Esophagus (tissue), 2 donors: Measurements from ENCODE around the gene LSM14B. TPM values are rescaled to one million over a fixed set of nuclear protein-coding genes. Genes with fewer than 3 reads are reported as not detected.

Experiments used
- H3K27ac ChIP-seq, 2 donors: one replicate each; pipeline ENCODE4 v1.5.1; 2013; ENCODE audit warnings: low read depth in 2 of 2, mild to moderate bottlenecking in 2 of 2, inconsistent platforms in 1 of 2, low read length in 1 of 2, moderate library complexity in 1 of 2
- H3K27me3 ChIP-seq, 2 donors: one replicate each; pipeline ENCODE4 v1.6.1; 2013; ENCODE audit warnings: low read length in 2 of 2, control low read depth in 1 of 2, mild to moderate bottlenecking in 1 of 2; ENCODE audit not compliant: insufficient read depth in 2 of 2, control insufficient read depth in 1 of 2
- H3K36me3 ChIP-seq, 2 donors: one replicate each; pipeline ENCODE4 v1.6.1; 2013; ENCODE audit warnings: low read length in 1 of 2; ENCODE audit not compliant: control insufficient read depth in 2 of 2, insufficient read depth in 2 of 2
- H3K4me1 ChIP-seq, 2 donors: one replicate each; pipeline ENCODE4 v1.6.1; 2013; ENCODE audit warnings: low read length in 1 of 2; ENCODE audit not compliant: control insufficient read depth in 2 of 2, insufficient read depth in 2 of 2
- H3K4me3 ChIP-seq, 2 donors: one replicate each; pipeline ENCODE4 v1.5.1; 2013; ENCODE audit warnings: low read length in 2 of 2, mild to moderate bottlenecking in 2 of 2, low read depth in 1 of 2, moderate library complexity in 1 of 2
- H3K9me3 ChIP-seq, 2 donors: one replicate each; pipeline ENCODE4 v1.6.1; 2013; ENCODE audit warnings: mild to moderate bottlenecking in 2 of 2, low read depth in 1 of 2, low read length in 1 of 2, moderate library complexity in 1 of 2; ENCODE audit not compliant: control insufficient read depth in 2 of 2, insufficient read depth in 1 of 2
- WGBS, 2 donors: extraction: QIAGEN DNeasy Blood & Tissue Kit; methylation state at CpG; one replicate each; pipeline ENCODE4 v1.1.7; 2013; 5-methylcytosine and 5-hydroxymethylcytosine counted together
- polyA plus RNA-seq, 2 donors: library from polyadenylated mRNA; stranded (reverse); fragments of 200-250 nt; gene quantifications; one replicate each; pipeline ENCODE4 v1.2.3, GENCODE V29; 2013
- donor health status: healthy with polysubstance abuse.
- donor health status: Bipolar disorder and iron deficiency.

Gene LSM14B
- polyA plus RNA-seq, 2 donors = 12.3 to 20.2 TPM

GRCh38 chr20:62128502-62128901 is 6.2 kb downstream of the LSM14B start:
- Histone ChIP-seq H3K4me3 (no peak overlapping the region), H3K9me3 (no peaks in the 10 kb centered on the region), H3K27ac (no peak overlapping the region), H3K27me3 (no peaks in the 10 kb centered on the region), H3K4me1 (peaks cover 0 to 21% of the 10 kb centered on the region in 2 donors), H3K36me3 (peaks cover 24 to 59% of the 10 kb centered on the region in 2 donors)
- 81 to 84% methylated on average over 6 of the region's 6 CpGs for WGBS, 2 donors

- Histone ChIP-seq H3K27me3 (no peaks in the 10 kb centered on the region), H3K4me1 (peaks cover 0 to 14% of the 10 kb centered on the region in 2 donors), H3K36me3 (peaks cover 24 to 62% of the 10 kb centered on the region in 2 donors), H3K4me3 (no peak overlapping the region), H3K9me3 (no peaks in the 10 kb centered on the region), H3K27ac (no peak overlapping the region)
- WGBS, 2 donors = 89 to 90% methylated on average over 20 of the region's 20 CpGs
Measured at GRCh38 chr20:62129731-62130531, 7.7 kb downstream of the LSM14B start.

DNA sequence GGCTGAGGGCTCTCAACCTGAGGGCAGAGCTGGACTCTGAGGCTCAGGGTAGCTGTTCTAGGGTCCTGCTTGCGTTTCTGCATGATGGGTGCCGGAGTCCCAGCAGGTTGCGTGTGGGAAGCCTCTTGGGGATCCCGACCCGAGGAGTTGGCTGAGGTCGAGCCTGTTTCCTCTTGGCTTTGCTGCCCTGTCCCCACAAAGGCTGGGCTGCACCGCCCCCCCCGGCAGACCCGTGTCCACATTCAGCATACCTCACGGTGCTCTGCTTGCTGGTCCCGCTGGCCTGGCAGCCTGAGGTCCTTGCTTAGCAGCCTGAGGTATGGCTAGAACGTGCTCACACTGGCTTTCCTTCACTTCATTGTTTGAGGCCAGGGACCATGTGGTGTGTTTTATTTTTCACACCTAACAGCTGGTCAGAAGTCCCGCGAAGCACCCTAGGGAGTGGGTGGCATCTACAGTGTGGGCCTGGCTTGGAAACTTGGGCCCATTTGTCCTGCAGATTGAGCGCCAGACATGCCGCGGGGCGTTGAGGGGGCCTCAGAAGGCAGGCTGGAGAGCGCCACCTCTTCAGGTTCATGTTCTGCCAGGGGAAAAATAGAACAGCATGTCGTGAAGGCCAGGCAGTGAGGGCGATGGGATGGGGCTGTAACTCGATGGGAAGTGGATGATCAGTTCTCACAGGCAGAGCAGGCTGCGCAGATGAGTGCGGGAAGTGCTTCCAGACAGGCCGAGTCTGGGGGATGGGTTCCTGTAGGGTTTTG is 9.5 kb downstream of the LSM14B start:
- Histone ChIP-seq H3K27me3 (no peaks in the 10 kb centered on the region), H3K4me1 (peaks cover 0 to 11% of the 10 kb centered on the region in 2 donors), H3K9me3 (no peaks in the 10 kb centered on the region), H3K27ac (no peak overlapping the region), H3K36me3 (peaks cover 23 to 61% of the 10 kb centered on the region in 2 donors), H3K4me3 (no peak overlapping the region)
- WGBS, 2 donors = 91 to 92% methylated on average over 25 of the region's 25 CpGs

DNA sequence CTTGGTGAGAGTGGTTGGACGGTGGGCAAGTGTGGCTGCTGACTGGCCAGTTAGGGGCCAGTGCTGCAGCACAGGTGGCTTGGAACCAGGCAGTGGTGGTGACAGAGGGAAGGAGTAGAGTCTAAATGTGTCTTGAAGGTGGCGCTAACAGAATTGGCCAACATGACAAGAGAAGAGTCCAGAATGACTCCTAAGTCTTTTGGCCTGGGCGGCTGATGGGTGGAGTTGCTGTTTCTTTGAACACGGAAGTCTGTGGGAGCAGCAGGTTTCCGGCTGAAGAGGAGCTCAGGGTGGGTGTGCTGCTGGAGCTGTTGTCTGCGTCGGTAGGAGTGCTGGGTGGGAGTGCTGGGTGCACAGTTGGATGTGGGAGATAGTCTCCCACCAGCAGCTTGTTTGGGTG is 10.1 kb downstream of the LSM14B start:
- peaks cover 0 to 11% of the 10 kb centered on the region in 2 donors for H3K4me1 ChIP-seq
- no peaks in the 10 kb centered on the region for H3K27me3 ChIP-seq
- H3K36me3 ChIP-seq = peaks cover 25 to 60% of the 10 kb centered on the region in 2 donors
- no peak overlapping the region for H3K4me3 ChIP-seq
- H3K9me3 ChIP-seq = no peaks in the 10 kb centered on the region
- peak overlapping the region; percentile 10 to 42 for H3K27ac ChIP-seq
- WGBS, 2 donors = 74 to 79% methylated on average over 7 of the region's 7 CpGs

- H3K27me3 ChIP-seq = no peaks in the 10 kb centered on the region
- H3K4me3 ChIP-seq = no peak overlapping the region
- peaks cover 0 to 11% of the 10 kb centered on the region in 2 donors for H3K4me1 ChIP-seq
- H3K9me3 ChIP-seq = no peaks in the 10 kb centered on the region
- peak overlapping the region in 1 of 2 donors; percentile 27 for H3K27ac ChIP-seq
- WGBS, 2 donors = 68 to 74% methylated on average over 29 of the region's 29 CpGs
- peaks cover 24 to 62% of the 10 kb centered on the region in 2 donors for H3K36me3 ChIP-seq
Measured at GRCh38 chr20:62133051-62133845, 11.0 kb downstream of the LSM14B start.

DNA sequence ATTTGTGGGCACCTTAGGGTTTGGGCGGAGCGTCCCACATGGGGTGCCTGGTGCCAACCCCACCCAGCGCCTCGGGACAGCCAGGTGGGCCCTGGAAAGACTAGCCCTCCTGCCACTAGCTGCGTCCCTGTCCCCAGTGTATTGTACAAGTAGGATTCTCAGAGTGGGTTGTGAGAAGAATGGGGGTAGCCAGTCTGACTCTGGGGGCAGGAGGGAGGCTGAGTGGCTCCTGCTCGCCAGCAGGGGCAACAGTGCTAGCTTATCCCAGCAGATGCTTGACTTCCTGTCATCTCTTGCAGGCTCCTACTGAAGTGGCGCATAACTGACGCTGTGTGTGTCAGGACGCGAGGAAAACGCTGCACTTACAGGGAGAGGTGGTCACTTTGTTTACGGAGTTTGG is 11.6 kb downstream of the LSM14B start:
- Histone ChIP-seq H3K27ac (peak overlapping the region in 1 of 2 donors; percentile 34), H3K27me3 (no peaks in the 10 kb centered on the region), H3K36me3 (peaks cover 25 to 63% of the 10 kb centered on the region in 2 donors), H3K9me3 (no peaks in the 10 kb centered on the region), H3K4me1 (peaks cover 0 to 11% of the 10 kb centered on the region in 2 donors), H3K4me3 (no peak overlapping the region)
- 68 to 80% methylated on average over 12 of the region's 12 CpGs for WGBS, 2 donors

DNA sequence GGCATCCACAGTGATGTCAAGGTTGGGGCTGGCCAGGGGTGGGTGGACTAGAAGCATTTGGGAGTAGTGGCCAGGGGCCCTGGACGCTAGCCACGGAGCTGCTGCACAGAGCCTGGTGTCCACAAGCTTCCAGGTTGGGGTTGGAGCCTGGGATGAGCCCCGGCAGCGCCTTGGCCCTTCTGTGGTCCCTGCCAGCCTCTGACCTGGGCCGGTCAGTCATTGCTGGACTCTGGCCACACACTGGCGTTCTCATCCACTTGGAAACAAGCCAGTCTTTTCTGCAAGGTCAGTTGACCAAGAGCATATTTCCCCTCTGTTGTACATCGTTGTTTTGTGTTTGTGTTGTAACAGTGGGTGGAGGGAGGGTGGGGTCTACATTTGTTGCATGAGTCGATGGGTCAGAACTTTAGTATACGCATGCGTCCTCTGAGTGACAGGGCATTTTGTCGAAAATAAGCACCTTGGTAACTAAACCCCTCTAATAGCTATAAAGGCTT is 12.5 kb downstream of the LSM14B start:
- Histone ChIP-seq H3K27ac (peak overlapping the region in 1 of 2 donors; percentile 26), H3K36me3 (peaks cover 32 to 69% of the 10 kb centered on the region in 2 donors), H3K27me3 (no peaks in the 10 kb centered on the region), H3K4me1 (peaks cover 0 to 11% of the 10 kb centered on the region in 2 donors), H3K9me3 (no peaks in the 10 kb centered on the region), H3K4me3 (no peak overlapping the region)
- whole genome bisulfite sequencing, 2 donors = 55 to 65% methylated on average over 11 of the region's 11 CpGs

GRCh38 chr20:62135573-62136266 is 13.4 kb downstream of the LSM14B start:
- no peak overlapping the region for H3K27ac ChIP-seq
- H3K4me3 ChIP-seq = no peak overlapping the region
- 89 to 92% methylated on average over 8 of the region's 8 CpGs for whole genome bisulfite sequencing, 2 donors
- peaks cover 34 to 65% of the 10 kb centered on the region in 2 donors for H3K36me3 ChIP-seq
- no peaks in the 10 kb centered on the region for H3K9me3 ChIP-seq
- H3K27me3 ChIP-seq = no peaks in the 10 kb centered on the region
- peaks cover 2 to 13% of the 10 kb centered on the region in 2 donors for H3K4me1 ChIP-seq
